ENCODE data around the gene BAHCC1. TPM values are rescaled to one million over a fixed set of nuclear protein-coding genes. Genes with fewer than 3 reads are reported as not detected.

The BAHCC1 gene
- total RNA-seq (10.3 and 11.6 TPM in 2 replicates), polyA plus RNA-seq (4.7 and 7.1 TPM in 2 replicates), polyA minus RNA-seq (7.4 and 14.0 TPM in 2 replicates), Bru-seq, nascent RNA (percentile 36 among the genes with signal in this experiment), BruChase-seq, experiment 1, labeled RNA remaining after a 6-hour chase (percentile 47 among the genes with signal in this experiment), BruChase-seq, experiment 2, labeled RNA remaining after a 2-hour chase (percentile 42 among the genes with signal in this experiment)
- polyA plus RNA-seq (2011; cell fraction: cytosol; rRNA removed), result 3.4 and 5.1 TPM in 2 replicates
- polyA plus RNA-seq (2011; cell fraction: nucleus; rRNA removed), result 15.2 and 19.3 TPM in 2 replicates
- 3.5 and 3.7 TPM in 2 replicates for polyA plus RNA-seq (2012)
- 8.7 TPM for polyA minus RNA-seq (2011; cell fraction: cytosol; rRNA and poly(A)+ RNA removed)
- 3.3 and 10.0 TPM in 2 replicates for polyA minus RNA-seq (2011; cell fraction: nucleus; rRNA and poly(A)+ RNA removed)
- long read RNA-seq, partial matches to known transcripts, result 2 of 23 reads
- long read RNA-seq, other reads (novel, unspliced or antisense), result 16 of 23 reads

GRCh38 chr17:81394921-81395599 is at the start of gene BAHCC1:
Gene BAHCC1, plus strand, starts transcription at chr17:81395457. Its CDS starts 4,283 bp downstream, at chr17:81399740.
- no peaks in the 10 kb centered on the region for H3K9me1 ChIP-seq (replicated peaks; ENCODE audit: control insufficient read depth, extremely low read depth, insufficient read depth, low read length)
- peak; percentile 100 for DNase-seq (ENCODE audit: low read depth, low spot score)
- peaks cover 38% of the 10 kb centered on the region for H3K79me2 ChIP-seq (ENCODE audit: control insufficient read depth, insufficient read depth, low read length)
- ChIA-PET POLR2A (interaction anchor here (0.6 to 1.6 kb wide), 10 partner anchors 10 to 184 kb away, joined by 3 to 10 read pairs (median 3); partner anchors contain the start of gene ACTG1), CTCF (interaction anchor here (0.6 to 2.4 kb wide), 16 partner anchors 12 to 142 kb away, joined by 3 to 30 read pairs (median 4); partner anchors contain the start of gene SLC38A10)
- intact Hi-C loops (cut with micrococcal nuclease) (loop anchor here (1.0 to 2.0 kb wide), 7 partner anchors 49 to 142 kb away; partner anchors contain the start of gene SLC38A10), dilution Hi-C loops (cut with MboI; ENCODE audit: extremely low pct_ligation_motif_present, low sequenced_read_pairs) (no loop called here)
- TF ChIP-seq, protein P1, sequence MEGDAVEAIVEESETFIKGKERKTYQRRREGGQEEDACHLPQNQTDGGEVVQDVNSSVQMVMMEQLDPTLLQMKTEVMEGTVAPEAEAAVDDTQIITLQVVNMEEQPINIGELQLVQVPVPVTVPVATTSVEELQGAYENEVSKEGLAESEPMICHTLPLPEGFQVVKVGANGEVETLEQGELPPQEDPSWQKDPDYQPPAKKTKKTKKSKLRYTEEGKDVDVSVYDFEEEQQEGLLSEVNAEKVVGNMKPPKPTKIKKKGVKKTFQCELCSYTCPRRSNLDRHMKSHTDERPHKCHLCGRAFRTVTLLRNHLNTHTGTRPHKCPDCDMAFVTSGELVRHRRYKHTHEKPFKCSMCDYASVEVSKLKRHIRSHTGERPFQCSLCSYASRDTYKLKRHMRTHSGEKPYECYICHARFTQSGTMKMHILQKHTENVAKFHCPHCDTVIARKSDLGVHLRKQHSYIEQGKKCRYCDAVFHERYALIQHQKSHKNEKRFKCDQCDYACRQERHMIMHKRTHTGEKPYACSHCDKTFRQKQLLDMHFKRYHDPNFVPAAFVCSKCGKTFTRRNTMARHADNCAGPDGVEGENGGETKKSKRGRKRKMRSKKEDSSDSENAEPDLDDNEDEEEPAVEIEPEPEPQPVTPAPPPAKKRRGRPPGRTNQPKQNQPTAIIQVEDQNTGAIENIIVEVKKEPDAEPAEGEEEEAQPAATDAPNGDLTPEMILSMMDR (IDR thresholded peaks at IDR 0.05; ENCODE audit: extremely low read depth in 1 of 2, insufficient read depth in 1 of 2, low read depth in 1 of 2, low read length in 2 of 2), result no peak
- TF ChIP-seq FOS (IDR thresholded peaks at IDR 0.05; ENCODE audit: borderline replicate concordance, insufficient read depth, low read length) (no peak), MYC (IDR thresholded peaks at IDR 0.05; ENCODE audit: low read depth, low read length) (no peak), POLR2A (IDR thresholded peaks at IDR 0.05; ENCODE audit: low read depth, low read length) (peak; percentile 97), JUN (IDR thresholded peaks at IDR 0.05; ENCODE audit: borderline replicate concordance, insufficient read depth, insufficient read length, low read depth) (no peak), GATA2 (IDR thresholded peaks at IDR 0.05; ENCODE audit: insufficient read depth, insufficient read length, low read depth, low read length) (no peak), EZH2 (IDR thresholded peaks at IDR 0.05; ENCODE audit: borderline replicate concordance, low read depth, low read length, severe bottlenecking) (no peak), POLR2AphosphoS5 (IDR thresholded peaks at IDR 0.05; ENCODE audit: insufficient read depth, low read depth, low read length) (peak; percentile 91)
- TF ChIP-seq, protein P2, sequence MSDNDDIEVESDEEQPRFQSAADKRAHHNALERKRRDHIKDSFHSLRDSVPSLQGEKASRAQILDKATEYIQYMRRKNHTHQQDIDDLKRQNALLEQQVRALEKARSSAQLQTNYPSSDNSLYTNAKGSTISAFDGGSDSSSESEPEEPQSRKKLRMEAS (IDR thresholded peaks at IDR 0.05; ENCODE audit: insufficient read depth, insufficient read length), result peak; percentile 63
- H3K27me3 ChIP-seq (ENCODE audit: control insufficient read depth in 2 of 2, insufficient read depth in 2 of 2, low read length in 2 of 2), result no peaks in the 10 kb centered on the region
- H3K4me3 ChIP-seq (replicated peaks in 1 of 3; ENCODE audit: insufficient read depth in 1 of 3, low read depth in 1 of 3, low read length in 3 of 3), result peak within 1 kb of the TSS; percentile 60 to 77 (median 76)
- H3K9ac ChIP-seq (replicated peaks; ENCODE audit: extremely low read depth, insufficient read depth, low read length), result peak within 1 kb of the TSS; percentile 81
- peak; percentile 100 for FAIRE-seq
- no TSS peak for BruUV-seq (replicated peaks)
- peak within 1 kb of the TSS; percentile 85 for H3K27ac ChIP-seq (ENCODE audit: insufficient read depth, low read depth, low read length)
- H3K36me3 ChIP-seq (ENCODE audit: control insufficient read depth in 2 of 2, extremely low read depth in 1 of 2, insufficient read depth in 2 of 2, low read length in 2 of 2), result peaks cover 0 to 4% of the 10 kb centered on the region in 2 experiments
- peaks cover 33% of the 10 kb centered on the region for H3K4me1 ChIP-seq (ENCODE audit: control insufficient read depth, extremely low read depth, insufficient read depth, low read length)
- H4K20me1 ChIP-seq (replicated peaks; ENCODE audit: control insufficient read depth, extremely low read depth, insufficient read depth, low read length), result no peaks in the 10 kb centered on the region
- peak within 1 kb of the TSS; percentile 53 for H2AFZ ChIP-seq (ENCODE audit: low read depth, low read length)
- no peaks in the 10 kb centered on the region for H3K9me3 ChIP-seq (replicated peaks; ENCODE audit: control insufficient read depth, insufficient read depth, low read length)
- peak within 1 kb of the TSS; percentile 91 for H3K4me2 ChIP-seq (ENCODE audit: insufficient read depth, low read length)

All from endothelial cell of umbilical vein (primary cell).